Transverse colon (tissue), 3 donors: ENCODE data around the gene TMEM144.
"Not testable (repeated sequence)": the region's sequence is repeated elsewhere in the genome, so short reads cannot be mapped to it uniquely, and the experiment has no call there.

Experiments
- CTCF ChIP-seq, 5 experiments: fragments of 200-600 bp in 3 of 5; fragments of 450-650 bp in 2 of 5; sonication (generic) in 3 of 5; IDR thresholded peaks; 1 replicate in 2 of 5; 2 replicates in 3 of 5; pipeline ENCODE4 v1.5.1; 2016 to 2017; ENCODE audit warnings: antibody characterized with exemption in 5 of 5, inconsistent platforms in 3 of 5, mild to moderate bottlenecking in 2 of 5, moderate library complexity in 1 of 5
- EP300 ChIP-seq: sonication (generic); formaldehyde crosslinking; IDR thresholded peaks from one replicate; pipeline ENCODE4 v1.6.1; 2017; ENCODE audit warnings: antibody characterized with exemption, low read depth
- POLR2A ChIP-seq: fragments of 450-650 bp; IDR thresholded peaks from one replicate; pipeline ENCODE4 v1.6.1; 2016; ENCODE audit warnings: antibody characterized with exemption, mild to moderate bottlenecking, moderate library complexity

- TF ChIP-seq CTCF (IDR thresholded peaks at IDR 0.05); POLR2A; EP300: not testable (repeated sequence)
Observed at GRCh38 chr4:158279052-158279451, 68.8 kb downstream of the TMEM144 start.
